Omental fat pad (tissue), 4 donors: ENCODE data around the gene TMEM80. TPM values are rescaled to one million over a fixed set of nuclear protein-coding genes. Genes with fewer than 3 reads are reported as not detected.
"Not testable (repeated sequence)": the region's sequence is repeated elsewhere in the genome, so short reads cannot be mapped to it uniquely, and the experiment has no call there.

Experiments used
- ATAC-seq: fragments of 150-250 bp; one replicate; pipeline ENCODE4 v1.9.1; 2016; ENCODE audit warnings: mild to moderate bottlenecking, moderate library complexity; ENCODE audit not compliant: low FRiP score
- DNase-seq: peaks from one replicate; pipeline ENCODE4 v3.0.0-alpha.2; 2019; ENCODE audit warnings: low spot score
- total RNA-seq, 4 donors: library from RNA; depleted of rRNA; stranded (reverse); fragments of >200 nt; gene quantifications; one replicate each; pipeline ENCODE4 v1.1.0, GENCODE V29; 2016
- TF ChIP-seq, protein P1 (sequence below), 3 donors: fragments of 450-650 bp; IDR thresholded peaks; one replicate each; pipeline ENCODE4 v1.5.1; 2016 to 2017; ENCODE audit warnings: antibody characterized with exemption in 3 of 3, mild to moderate bottlenecking in 3 of 3, moderate library complexity in 2 of 3

TMEM80 gene
- total RNA-seq, 4 donors from 2014 or later: 16.9 to 31.5 (median 21.1) TPM

GRCh38 chr11:733072-733471, 37.5 kb downstream of the TMEM80 start:
- TF ChIP-seq, protein P1, sequence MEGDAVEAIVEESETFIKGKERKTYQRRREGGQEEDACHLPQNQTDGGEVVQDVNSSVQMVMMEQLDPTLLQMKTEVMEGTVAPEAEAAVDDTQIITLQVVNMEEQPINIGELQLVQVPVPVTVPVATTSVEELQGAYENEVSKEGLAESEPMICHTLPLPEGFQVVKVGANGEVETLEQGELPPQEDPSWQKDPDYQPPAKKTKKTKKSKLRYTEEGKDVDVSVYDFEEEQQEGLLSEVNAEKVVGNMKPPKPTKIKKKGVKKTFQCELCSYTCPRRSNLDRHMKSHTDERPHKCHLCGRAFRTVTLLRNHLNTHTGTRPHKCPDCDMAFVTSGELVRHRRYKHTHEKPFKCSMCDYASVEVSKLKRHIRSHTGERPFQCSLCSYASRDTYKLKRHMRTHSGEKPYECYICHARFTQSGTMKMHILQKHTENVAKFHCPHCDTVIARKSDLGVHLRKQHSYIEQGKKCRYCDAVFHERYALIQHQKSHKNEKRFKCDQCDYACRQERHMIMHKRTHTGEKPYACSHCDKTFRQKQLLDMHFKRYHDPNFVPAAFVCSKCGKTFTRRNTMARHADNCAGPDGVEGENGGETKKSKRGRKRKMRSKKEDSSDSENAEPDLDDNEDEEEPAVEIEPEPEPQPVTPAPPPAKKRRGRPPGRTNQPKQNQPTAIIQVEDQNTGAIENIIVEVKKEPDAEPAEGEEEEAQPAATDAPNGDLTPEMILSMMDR (IDR thresholded peaks at IDR 0.05): no peak
- DNase-seq: no peak
- no peak for ATAC-seq

DNA sequence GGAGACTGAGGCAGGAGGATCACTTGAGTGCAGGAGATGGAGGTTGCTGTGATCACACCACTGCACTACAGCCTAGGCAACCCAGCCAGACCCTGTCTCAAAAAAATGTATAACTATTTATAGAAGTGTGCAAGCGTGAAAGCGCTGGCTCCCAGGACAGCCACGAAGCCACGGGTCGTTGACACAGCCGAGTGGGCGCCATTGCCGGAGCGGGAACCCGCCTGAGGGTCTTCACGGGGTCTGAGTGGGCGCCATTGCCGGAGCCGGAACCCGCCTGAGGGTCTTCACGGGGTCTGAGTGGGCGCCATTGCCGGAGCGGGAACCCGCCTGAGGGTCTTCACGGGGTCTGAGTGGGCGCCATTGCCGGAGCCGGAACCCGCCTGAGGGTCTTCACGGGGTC, 38.9 kb downstream of the TMEM80 start:
- not testable (repeated sequence) for ATAC-seq, DNase-seq

DNA sequence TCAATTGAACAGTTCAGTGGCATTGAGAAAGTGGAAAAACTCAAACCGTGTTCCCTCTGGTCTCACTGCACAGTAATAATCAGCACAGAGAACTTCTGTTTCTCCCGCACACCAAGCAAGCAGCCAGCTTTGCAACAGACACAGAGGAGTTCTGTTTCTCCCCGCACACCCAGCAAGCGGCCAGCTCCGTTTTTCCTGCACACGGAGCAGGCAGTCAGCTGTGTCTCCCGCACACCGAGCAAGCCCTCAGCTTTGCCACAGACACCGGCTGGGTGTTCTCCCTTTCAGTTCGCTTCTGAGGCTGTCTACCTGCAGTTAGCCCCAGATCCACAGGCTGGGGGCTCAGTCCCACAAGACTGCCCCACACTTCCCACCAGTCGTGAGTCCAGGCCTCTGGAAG, 41.8 kb downstream of the TMEM80 start:
- DNase-seq (no peak), ATAC-seq (no peak)
- TF ChIP-seq, protein P1 (IDR thresholded peaks at IDR 0.05): no peak

- ATAC-seq, DNase-seq: not testable (repeated sequence)
These were observed 42.3 kb downstream of the TMEM80 start for GRCh38 chr11:737899-738298.

GRCh38 chr11:742156-742546, 46.5 kb downstream of the TMEM80 start:
- no peak for DNase-seq
- ATAC-seq: no peak
- TF ChIP-seq, protein P1 (IDR thresholded peaks at IDR 0.05): no peak

DNA sequence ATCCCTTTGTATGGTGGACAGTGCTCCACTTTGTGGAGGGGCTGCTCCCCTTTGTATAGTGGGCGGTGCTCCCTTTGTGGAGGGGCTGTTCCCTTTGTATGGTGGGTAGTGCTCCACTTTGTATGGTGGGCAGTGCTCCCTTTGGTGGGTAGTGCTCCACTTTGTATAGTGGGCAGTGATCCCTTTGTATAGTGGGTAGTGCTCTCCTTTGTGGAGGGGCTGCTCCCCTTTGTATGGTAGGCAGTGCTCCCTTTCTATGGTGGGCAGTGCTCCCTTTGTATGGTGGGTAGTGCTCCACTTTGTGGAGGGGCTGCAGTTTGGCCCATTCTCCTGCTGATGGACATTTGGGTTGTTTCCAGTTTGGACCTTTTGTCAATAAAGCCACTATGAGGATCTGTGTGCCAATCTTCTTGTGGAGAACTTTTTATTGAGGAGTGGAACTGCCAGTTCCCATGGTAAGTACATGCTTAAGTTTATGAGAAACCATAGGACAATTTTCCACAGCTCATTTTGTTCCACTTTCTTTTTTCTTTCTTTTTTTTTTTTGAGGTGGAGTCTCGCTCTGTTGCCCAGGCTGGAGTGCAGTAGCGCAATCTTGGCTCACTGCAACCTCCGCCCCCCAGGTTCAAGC, 47.1 kb downstream of the TMEM80 start:
- DNase-seq (no peak), ATAC-seq (no peak)
- TF ChIP-seq, protein P1 (IDR thresholded peaks at IDR 0.05): no peak

- ATAC-seq: no peak
- TF ChIP-seq, protein P1 (IDR thresholded peaks at IDR 0.05): no peak
- DNase-seq: no peak
These were observed 49.8 kb downstream of the TMEM80 start for GRCh38 chr11:745428-745827.

DNA sequence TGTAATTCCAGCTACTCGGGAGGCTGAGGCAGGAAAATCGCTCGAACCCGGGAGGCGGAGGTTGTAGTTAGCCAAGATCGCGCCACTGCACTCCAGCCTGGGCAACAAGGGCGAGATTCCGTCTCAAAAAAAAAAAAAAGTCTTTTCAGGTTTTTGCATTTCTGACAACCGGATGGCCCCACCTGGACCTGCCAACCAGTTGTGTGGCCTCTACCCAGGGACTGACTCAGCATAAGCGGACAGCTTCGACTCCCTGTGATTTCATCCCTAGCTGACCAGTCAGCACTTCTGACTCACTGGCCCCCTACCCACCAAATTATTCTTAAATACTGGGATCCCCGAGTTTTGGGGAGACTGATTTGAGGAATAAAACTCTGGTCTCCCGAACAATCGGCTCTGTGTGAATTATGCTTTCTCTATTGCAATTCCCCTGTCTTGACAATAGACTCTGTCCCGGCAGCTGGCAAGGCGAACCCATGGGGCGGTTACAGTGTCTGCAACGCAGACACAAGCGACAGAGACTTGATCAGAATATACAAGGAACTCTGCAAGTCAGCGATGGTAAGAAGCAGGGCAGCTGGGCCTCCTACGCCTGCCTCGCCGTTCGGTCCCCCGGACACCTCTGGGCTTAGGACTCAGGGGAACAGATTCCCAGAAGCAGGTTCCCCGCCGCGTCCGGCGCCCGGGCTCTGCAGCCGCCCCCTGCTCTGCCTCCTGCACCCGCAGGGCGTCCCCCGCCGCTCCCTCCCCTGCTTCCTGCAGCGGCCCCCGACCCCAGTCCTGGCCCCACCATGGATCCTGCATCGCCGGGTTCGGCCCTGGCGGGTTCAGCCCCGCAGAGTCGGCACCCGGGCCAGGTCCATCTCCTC, 50.9 kb downstream of the TMEM80 start:
- ATAC-seq (peak; percentile 25), DNase-seq (no peak)
- TF ChIP-seq, protein P1 (IDR thresholded peaks at IDR 0.05): no peak
